Liver (tissue), 9 donors: ENCODE results near the gene TJP1. TPM values are rescaled to one million over a fixed set of nuclear protein-coding genes. Genes with fewer than 3 reads are reported as not detected.
A peak's percentile ranks its signal among the peaks of the same experiment; 100 is the strongest.

ENCODE experiments used
- DNase-seq: peaks from one replicate; pipeline ENCODE4 v3.0.0-alpha.2; 2017; ENCODE audit warnings: low spot score
- H3K27ac ChIP-seq, 2 donors: one replicate each; pipeline ENCODE4 v1.7.0; 2013; ENCODE audit warnings: inconsistent platforms in 2 of 2, low read length in 2 of 2, control low read depth in 1 of 2, low read depth in 1 of 2, mild to moderate bottlenecking in 1 of 2
- H3K27me3 ChIP-seq, 4 donors: one replicate each; pipeline versions ENCODE4 v1.6.1 to v1.7.0; 2013; ENCODE audit warnings: low read length in 3 of 4, inconsistent platforms in 1 of 4, mild to moderate bottlenecking in 1 of 4, moderate library complexity in 1 of 4; ENCODE audit not compliant: control insufficient read depth in 4 of 4, insufficient read depth in 4 of 4
- H3K36me3 ChIP-seq, 4 donors: one replicate each; pipeline versions ENCODE4 v1.6.1 to v1.7.0; 2013; ENCODE audit warnings: low read length in 3 of 4, mild to moderate bottlenecking in 3 of 4, low read depth in 1 of 4, moderate library complexity in 1 of 4; ENCODE audit not compliant: control insufficient read depth in 4 of 4, insufficient read depth in 3 of 4
- H3K4me1 ChIP-seq, 4 donors: one replicate each; pipeline versions ENCODE4 v1.6.1 to v1.7.0; 2013; ENCODE audit warnings: low read length in 3 of 4, mild to moderate bottlenecking in 3 of 4, moderate library complexity in 1 of 4; ENCODE audit not compliant: control insufficient read depth in 4 of 4, insufficient read depth in 4 of 4
- H3K4me3 ChIP-seq, 3 donors: one replicate each; pipeline versions ENCODE4 v1.6.1 to v1.7.0; 2013; ENCODE audit warnings: low read length in 3 of 3, control low read depth in 1 of 3, low read depth in 1 of 3, mild to moderate bottlenecking in 1 of 3
- H3K9ac ChIP-seq, 2 donors: one replicate each; pipeline ENCODE4 v1.7.0; 2013; ENCODE audit warnings: low read length in 2 of 2, mild to moderate bottlenecking in 2 of 2, moderate library complexity in 2 of 2, control low read depth in 1 of 2, low read depth in 1 of 2
- H3K9me3 ChIP-seq, 4 donors: one replicate each; pipeline versions ENCODE4 v1.6.1 to v1.7.0; 2013; ENCODE audit warnings: low read length in 3 of 4; ENCODE audit not compliant: control insufficient read depth in 4 of 4
- ATF3 ChIP-seq: IDR thresholded peaks from 2 replicates; pipeline ENCODE4 v1.6.1; 2016; ENCODE audit warnings: antibody characterized with exemption
- EGR1 ChIP-seq, 2 donors: IDR thresholded peaks; 2 replicates each; pipeline ENCODE4 v1.6.1; 2016 to 2018; ENCODE audit warnings: antibody characterized with exemption in 2 of 2, low read depth in 2 of 2
- FOXA1 ChIP-seq: IDR thresholded peaks from 2 replicates; pipeline ENCODE4 v1.6.1; 2016; ENCODE audit warnings: antibody characterized with exemption
- HNF4A ChIP-seq, 2 donors: conservative IDR thresholded peaks; 2 replicates each; pipeline ENCODE4 v1.6.1; 2016; ENCODE audit warnings: antibody characterized with exemption in 2 of 2, mild to moderate bottlenecking in 2 of 2
- HNF4G ChIP-seq: IDR thresholded peaks from 2 replicates; pipeline ENCODE4 v1.6.1; 2016; ENCODE audit warnings: antibody characterized with exemption
- NR2F2 ChIP-seq: IDR thresholded peaks from 2 replicates; pipeline ENCODE4 v1.6.1; 2016; ENCODE audit warnings: antibody characterized with exemption
- RAD21 ChIP-seq, 2 donors: IDR thresholded peaks; 2 replicates each; pipeline ENCODE4 v1.6.1; 2016; ENCODE audit warnings: antibody characterized with exemption in 2 of 2, mild to moderate bottlenecking in 2 of 2
- REST ChIP-seq: IDR thresholded peaks from 2 replicates; pipeline ENCODE4 v1.6.1; 2016; ENCODE audit warnings: antibody characterized with exemption, mild to moderate bottlenecking
- RXRA ChIP-seq, 2 donors: IDR thresholded peaks; 2 replicates each; pipeline ENCODE4 v1.6.1; 2017 to 2018; ENCODE audit warnings: antibody characterized with exemption in 2 of 2, mild to moderate bottlenecking in 1 of 2
- SP1 ChIP-seq: IDR thresholded peaks from 2 replicates; pipeline ENCODE4 v1.6.1; 2018; ENCODE audit warnings: antibody characterized with exemption, mild to moderate bottlenecking
- TAF1 ChIP-seq: conservative IDR thresholded peaks from 2 replicates; pipeline ENCODE4 v1.6.1; 2016; ENCODE audit warnings: antibody characterized with exemption, mild to moderate bottlenecking
- YY1 ChIP-seq: IDR thresholded peaks from 2 replicates; pipeline ENCODE4 v1.6.1; 2016; ENCODE audit warnings: antibody characterized with exemption, mild to moderate bottlenecking
- WGBS: extraction: QIAGEN DNeasy Blood & Tissue Kit; methylation state at CpG from one replicate; pipeline ENCODE4 v1.1.7; 2013; 5-methylcytosine and 5-hydroxymethylcytosine counted together
- polyA plus RNA-seq, 2 donors: library from polyadenylated mRNA; stranded (reverse) in 1 of 2; unstranded in 1 of 2; fragments of 200-250 nt in 1 of 2; fragments of >200 nt in 1 of 2; fragmentation: Nextera tagmentation in 1 of 2; extraction: Ambion mirVana in 1 of 2; gene quantifications; one replicate each; pipeline versions ENCODE4 v1.2.1 to v1.2.3, GENCODE V29; 2013 to 2015
- total RNA-seq, 2 donors: library from RNA; depleted of rRNA; stranded (reverse); fragments of >200 nt; gene quantifications; one replicate each; pipeline ENCODE4 v1.2.3, GENCODE V29; 2014
- TF ChIP-seq, protein P1 (sequence below): IDR thresholded peaks from 2 replicates; pipeline ENCODE4 v1.6.1; 2016; ENCODE audit warnings: antibody characterized with exemption
- donor health status: healthy.
- donor health status: healthy.
- donor health status: healthy.
- donor health status: healthy.
- donor health status: healthy.

TJP1 gene
- 10 to 100 TPM; 13.5 to 40.4 TPM for total RNA-seq
- 10 to 100 TPM; 12.6 to 20.2 TPM for polyA plus RNA-seq

DNA sequence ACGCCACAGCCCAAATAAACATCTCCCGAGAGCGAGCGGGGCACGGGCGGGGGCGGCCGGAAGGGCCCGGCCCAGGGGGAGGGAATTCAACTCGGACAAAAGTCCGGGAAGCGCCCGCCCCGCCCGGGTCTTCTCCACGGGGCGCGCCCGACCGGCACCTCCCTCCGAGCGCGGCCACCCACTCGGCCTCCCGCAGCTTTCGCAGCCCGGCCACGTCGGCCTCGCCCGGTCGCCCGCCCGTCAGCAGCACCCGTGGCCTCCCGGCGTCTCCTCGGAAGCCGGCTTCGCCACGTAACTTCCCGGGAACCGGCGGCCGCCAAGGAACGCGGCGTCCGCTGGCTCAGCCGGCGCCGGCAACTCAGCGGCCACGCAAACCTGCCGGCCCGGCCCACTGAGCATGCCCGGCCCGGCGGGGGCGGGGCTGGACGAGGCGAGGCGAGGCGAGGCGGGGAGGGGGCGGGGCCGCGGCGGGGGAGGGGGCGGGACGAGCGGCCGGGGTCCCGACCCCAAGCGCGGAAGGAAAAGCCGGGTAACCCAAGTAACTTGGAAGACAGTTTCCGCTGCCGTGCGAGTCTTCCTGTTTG is at the start of gene TJP1:
Gene TJP1, minus strand, starts transcription at position 369 of the 584 bp plus-strand sequence. CDS start 440 bp downstream, outside the sequence.
- H3K4me1 ChIP-seq = peaks cover 3 to 20% (median 11%) of the 10 kb centered on the region in 4 donors
- H3K9me3 ChIP-seq = no peaks in the 10 kb centered on the region
- peak within 1 kb of the TSS; percentile 94 to 97 for H3K27ac ChIP-seq
- peak within 1 kb of the TSS; percentile 46 to 83 for H3K9ac ChIP-seq
- H3K27me3 ChIP-seq = no peaks in the 10 kb centered on the region
- peak within 1 kb of the TSS; percentile 84 to 99 (median 89) for H3K4me3 ChIP-seq
- WGBS = 1% methylated on average over 80 of the region's 80 CpGs
- TF ChIP-seq YY1 (peak; percentile 7), SP1 (no peak), FOXA1 (no peak), EGR1 (IDR thresholded peaks at IDR 0.05; ENCODE audit: low read depth in 2 of 2) (peak; percentile 25 to 45), NR2F2 (no peak), HNF4A (conservative IDR thresholded peaks at IDR 0.05) (peak in 1 of 2 donors; percentile 25)
- peak; percentile 73 for DNase-seq
- H3K36me3 ChIP-seq = no peaks in the 10 kb centered on the region

DNA sequence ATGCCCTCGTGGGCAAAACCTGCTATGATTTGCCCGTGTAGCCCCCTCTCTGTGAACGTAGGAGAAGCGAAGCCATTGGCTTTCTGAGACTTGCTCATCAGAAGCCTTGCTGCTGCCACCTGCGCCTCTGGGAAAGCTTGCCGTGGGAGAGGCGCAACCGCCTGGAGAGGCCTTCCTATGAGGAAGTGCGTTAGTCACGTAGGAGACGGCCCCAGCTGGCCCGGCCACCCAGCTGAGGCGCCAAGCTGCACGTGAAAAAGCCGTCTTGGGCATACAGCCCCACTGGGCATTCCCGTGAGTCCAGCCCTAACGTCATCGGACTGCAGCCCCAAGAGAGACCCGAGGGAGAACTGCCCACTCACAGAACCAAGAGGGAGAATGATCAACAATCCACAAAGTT is 49.1 kb upstream of the TJP1 start:
- DNase-seq = no peak
- Histone ChIP-seq H3K4me3 (no peak overlapping the region), H3K4me1 (no peaks in the 10 kb centered on the region), H3K9ac (no peak overlapping the region), H3K27me3 (no peaks in the 10 kb centered on the region), H3K9me3 (no peaks in the 10 kb centered on the region), H3K27ac (no peak overlapping the region), H3K36me3 (no peaks in the 10 kb centered on the region)
- TF ChIP-seq SP1 (no peak), ATF3 (no peak), REST (no peak), NR2F2 (no peak), FOXA1 (no peak), TAF1 (no peak), HNF4G (no peak), RXRA (IDR thresholded peaks at IDR 0.05) (no peak), RAD21 (IDR thresholded peaks at IDR 0.05) (no peak)
- TF ChIP-seq, protein P1, sequence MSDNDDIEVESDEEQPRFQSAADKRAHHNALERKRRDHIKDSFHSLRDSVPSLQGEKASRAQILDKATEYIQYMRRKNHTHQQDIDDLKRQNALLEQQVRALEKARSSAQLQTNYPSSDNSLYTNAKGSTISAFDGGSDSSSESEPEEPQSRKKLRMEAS = no peak
- WGBS = 90% methylated on average over 19 of the region's 19 CpGs

- H3K27ac ChIP-seq = no peak overlapping the region
- no peaks in the 10 kb centered on the region for H3K27me3 ChIP-seq
- H3K4me3 ChIP-seq = no peak overlapping the region
- 69% methylated on average over 11 of the region's 11 CpGs for WGBS
- H3K36me3 ChIP-seq = no peaks in the 10 kb centered on the region
- TF ChIP-seq FOXA1 (no peak), NR2F2 (peak; percentile 58)
- H3K9me3 ChIP-seq = no peaks in the 10 kb centered on the region
- H3K9ac ChIP-seq = no peak overlapping the region
- no peak for DNase-seq
- H3K4me1 ChIP-seq = no peaks in the 10 kb centered on the region
Measured at GRCh38 chr15:29870495-29871151, 48.4 kb upstream of the TJP1 start.
